ENCODE data around the gene ACOT2. TPM values are rescaled to one million over a fixed set of nuclear protein-coding genes. Genes with fewer than 3 reads are reported as not detected.
"Not testable (repeated sequence)": the region's sequence is repeated elsewhere in the genome, so short reads cannot be mapped to it uniquely, and the experiment has no call there.

The ACOT2 gene, protein sequence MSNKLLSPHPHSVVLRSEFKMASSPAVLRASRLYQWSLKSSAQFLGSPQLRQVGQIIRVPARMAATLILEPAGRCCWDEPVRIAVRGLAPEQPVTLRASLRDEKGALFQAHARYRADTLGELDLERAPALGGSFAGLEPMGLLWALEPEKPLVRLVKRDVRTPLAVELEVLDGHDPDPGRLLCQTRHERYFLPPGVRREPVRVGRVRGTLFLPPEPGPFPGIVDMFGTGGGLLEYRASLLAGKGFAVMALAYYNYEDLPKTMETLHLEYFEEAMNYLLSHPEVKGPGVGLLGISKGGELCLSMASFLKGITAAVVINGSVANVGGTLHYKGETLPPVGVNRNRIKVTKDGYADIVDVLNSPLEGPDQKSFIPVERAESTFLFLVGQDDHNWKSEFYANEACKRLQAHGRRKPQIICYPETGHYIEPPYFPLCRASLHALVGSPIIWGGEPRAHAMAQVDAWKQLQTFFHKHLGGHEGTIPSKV
- total RNA-seq (2014; rRNA removed; shearing (Covaris generic)): 18.3 and 19.2 TPM in 2 replicates

DNA sequence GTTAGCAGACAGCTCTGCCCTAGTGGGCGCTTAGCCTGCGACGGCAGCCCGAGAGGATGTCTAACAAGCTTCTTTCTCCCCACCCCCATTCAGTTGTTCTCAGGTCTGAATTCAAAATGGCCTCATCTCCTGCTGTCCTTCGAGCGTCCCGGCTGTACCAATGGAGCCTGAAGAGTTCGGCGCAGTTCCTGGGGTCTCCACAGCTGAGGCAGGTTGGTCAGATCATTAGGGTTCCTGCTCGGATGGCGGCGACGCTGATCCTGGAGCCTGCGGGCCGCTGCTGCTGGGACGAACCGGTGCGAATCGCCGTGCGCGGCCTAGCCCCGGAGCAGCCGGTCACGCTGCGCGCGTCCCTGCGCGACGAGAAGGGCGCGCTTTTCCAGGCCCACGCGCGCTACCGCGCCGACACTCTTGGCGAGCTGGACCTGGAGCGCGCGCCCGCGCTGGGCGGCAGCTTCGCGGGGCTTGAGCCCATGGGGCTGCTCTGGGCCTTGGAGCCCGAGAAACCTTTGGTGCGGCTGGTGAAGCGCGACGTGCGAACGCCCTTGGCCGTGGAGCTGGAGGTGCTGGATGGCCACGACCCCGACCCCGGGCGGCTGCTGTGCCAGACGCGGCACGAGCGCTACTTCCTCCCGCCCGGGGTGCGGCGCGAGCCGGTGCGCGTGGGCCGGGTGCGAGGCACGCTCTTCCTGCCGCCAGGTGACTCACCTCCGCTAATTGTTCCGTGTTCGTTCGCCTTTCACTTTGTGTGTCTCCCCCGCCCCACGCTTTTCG lies at the start of gene ACOT2:
TSS of gene ACOT2 (plus strand) at position 29 of the 774 bp plus-strand sequence. CDS start at position 57, 28 bp downstream.
- peak; percentile 83 for DNase-seq (ENCODE audit: low spot score)

DNA sequence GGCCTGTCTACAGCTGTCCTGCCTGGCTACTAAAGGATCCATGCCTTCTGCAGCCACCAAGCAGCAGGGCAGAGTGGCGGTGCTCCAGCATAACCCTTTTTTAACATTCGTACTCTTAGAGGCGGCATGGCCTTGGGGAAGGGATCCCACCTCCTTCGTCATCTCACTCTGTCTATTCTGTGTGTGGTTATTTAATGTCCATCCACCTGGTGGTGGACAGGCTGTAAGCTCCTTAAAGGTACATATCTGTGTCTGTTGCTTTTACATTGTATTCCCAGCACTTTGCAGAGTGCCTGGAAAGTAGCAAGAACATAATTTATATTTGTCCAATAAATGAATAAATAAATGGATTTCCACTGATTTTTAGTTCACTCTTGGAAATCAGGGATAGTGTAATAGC lies 47.8 kb upstream of the ACOT2 start:
- DNase-seq (ENCODE audit: low spot score): no peak

DNA sequence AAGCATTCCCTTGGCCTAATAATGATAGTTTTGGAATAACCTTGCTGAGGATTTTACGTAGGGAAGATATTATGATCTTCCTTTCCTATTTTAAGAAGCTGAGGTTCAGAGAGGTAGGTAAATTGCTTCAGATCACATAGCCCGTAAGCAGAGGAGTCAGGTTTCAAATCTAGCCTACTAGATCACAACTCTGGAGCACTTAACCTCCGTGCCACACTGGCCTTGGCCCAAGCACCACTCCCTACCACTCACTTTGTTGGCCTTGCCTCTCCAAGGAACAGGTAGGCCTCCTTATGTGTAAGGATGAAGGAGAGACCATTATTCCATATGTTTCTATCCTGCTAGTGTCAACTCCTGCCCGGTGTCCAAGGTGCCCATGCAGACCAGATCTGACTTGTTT lies 44.5 kb upstream of the ACOT2 start:
- DNase-seq (ENCODE audit: low spot score): no peak

DNA sequence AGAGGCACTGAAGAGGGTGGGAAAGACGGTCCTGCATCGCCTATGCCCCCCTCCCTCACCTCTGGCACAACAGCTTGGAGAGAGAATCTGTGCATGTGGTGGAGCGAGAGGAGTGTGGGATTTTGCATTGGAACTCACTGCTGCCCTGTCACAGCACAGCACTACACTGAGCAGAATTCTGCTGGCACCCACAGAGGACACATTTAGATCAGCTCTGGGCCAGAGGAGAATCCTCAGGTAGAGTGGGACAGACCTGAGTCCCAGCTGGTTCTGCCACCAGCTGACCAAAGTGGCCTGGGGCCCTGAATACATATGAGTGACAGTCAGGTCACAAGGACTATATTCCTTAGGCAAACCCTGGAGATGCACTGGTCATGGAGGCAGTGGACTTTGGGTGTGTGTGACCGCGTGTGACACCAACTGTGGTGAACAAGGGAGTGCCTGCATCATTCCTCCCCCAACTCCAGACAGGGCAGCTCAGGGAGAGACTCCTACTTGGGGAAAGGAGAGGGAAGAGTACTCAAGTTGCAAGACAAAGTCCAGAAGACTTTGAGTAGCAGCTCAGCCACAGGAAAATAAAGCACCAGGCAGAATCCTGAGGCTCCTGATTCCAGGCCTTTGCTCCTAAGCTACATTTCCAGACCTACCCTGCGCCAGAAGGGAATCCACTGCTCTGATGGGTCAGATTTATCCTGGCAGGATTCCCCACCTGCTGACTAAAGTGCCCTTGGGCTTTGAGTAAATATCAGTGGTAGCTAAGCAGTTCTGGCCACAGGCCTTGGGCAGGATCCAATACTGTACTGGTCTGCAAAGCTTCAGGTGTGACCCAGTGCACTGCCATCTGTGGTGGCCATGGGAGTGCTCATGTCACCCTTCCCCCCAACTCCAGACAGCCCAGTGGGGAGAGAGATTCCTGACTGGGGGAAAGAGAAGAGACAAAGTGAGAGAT lies 42.7 kb upstream of the ACOT2 start:
- no peak for DNase-seq (ENCODE audit: low spot score)

DNA sequence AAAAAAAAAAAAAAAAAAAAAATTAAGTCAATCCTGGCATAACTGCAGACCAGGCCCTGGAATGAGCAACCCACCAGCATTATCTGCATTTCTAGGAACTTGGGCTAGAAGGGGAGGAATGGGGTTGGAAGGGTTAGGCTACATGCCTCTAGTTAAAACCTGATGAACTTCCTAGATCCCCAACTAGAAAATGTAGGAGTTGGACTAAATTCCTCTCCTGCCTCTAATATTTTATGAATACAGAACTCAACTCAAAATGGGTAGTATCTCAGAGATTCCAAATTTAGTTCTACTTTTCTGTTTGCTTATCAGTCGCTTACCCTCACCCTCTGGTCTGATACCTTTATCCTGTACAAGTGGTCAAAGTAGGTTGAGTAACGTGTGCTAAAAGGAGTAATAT lies 39.7 kb upstream of the ACOT2 start:
- not testable (repeated sequence) for DNase-seq (ENCODE audit: low spot score)

DNA sequence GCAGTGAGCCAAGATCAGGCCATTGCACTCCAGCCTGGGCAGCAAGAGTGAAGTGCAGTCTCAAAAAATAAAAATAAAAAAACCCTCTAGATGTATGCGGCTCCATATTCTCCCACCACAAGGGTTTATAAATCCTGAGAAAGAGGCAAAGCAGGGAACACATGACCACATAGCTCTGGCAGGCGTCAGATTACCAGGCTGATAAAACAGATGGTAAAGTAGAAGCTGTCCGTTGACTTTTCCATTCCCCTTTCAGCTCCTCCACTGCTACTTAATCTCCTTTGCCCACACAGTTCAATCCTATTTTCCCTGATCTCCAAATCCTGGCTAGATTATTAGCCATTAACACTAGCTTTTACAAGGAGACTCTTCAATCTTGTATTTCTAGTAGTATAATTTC lies 37.0 kb upstream of the ACOT2 start:
- DNase-seq (ENCODE audit: low spot score): not testable (repeated sequence)

DNA sequence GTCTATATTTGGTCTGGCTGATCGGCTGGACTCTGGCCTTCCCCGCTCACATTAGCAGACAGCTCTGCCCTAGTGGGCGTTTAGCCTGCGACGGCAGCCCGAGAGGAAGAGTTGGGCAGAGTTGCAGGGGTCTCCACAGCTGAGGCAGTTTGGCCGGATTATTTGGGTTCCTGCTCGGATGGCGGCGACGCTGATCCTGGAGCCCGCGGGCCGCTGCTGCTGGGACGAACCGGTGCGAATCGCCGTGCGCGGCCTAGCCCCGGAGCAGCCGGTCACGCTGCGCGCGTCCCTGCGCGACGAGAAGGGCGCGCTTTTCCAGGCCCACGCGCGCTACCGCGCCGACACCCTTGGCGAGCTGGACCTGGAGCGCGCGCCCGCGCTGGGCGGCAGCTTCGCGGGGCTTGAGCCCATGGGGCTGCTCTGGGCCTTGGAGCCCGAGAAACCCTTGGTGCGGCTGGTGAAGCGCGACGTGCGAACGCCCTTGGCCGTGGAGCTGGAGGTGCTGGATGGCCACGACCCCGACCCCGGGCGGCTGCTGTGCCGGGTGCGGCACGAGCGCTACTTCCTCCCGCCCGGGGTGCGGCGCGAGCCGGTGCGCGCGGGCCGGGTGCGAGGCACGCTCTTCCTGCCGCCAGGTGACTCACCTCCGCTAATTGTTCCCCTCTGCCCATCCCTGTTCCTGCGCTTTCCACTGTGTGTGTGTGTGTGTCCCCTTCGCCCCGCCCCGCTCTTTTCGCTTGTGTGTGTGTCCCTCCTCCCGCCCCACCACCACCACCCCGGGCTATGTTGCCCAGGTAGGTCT lies 31.6 kb upstream of the ACOT2 start:
- peak; percentile 53 for DNase-seq (ENCODE audit: low spot score)

DNA sequence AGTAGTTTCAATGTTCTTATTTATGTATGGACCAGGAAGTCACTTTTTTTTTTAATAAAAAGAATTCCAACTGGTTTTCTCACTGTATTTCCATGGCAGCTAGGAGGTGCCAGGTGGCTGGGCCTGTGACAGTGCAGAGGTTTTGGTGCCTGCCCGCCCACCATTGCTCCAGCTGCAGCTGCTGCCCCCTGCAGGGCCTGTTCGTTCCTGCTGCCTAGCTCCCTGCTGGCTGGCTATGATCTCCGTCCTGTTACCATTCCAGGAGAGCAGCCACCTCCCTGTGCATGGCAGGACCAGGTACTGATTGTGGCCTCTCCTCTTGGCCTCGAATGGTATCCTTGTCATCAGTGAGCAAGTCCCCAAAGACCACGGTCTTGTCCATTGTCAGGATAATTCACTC lies 30.0 kb upstream of the ACOT2 start:
- peak; percentile 16 for DNase-seq (ENCODE audit: low spot score)

DNA sequence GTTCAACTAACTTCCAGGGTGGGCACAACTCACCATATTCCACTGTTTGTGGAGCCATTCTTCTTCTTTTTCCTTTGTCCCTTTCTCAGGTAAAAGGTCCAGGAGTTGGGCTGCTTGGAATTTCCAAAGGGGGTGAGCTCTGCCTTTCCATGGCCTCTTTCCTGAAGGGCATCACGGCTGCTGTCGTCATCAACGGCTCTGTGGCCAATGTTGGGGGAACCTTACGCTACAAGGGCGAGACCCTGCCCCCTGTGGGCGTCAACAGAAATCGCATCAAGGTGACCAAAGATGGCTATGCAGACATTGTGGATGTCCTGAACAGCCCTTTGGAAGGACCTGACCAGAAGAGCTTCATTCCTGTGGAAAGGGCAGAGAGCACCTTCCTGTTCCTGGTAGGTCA lies 26.1 kb upstream of the ACOT2 start:
- not testable (repeated sequence) for DNase-seq (ENCODE audit: low spot score)

DNA sequence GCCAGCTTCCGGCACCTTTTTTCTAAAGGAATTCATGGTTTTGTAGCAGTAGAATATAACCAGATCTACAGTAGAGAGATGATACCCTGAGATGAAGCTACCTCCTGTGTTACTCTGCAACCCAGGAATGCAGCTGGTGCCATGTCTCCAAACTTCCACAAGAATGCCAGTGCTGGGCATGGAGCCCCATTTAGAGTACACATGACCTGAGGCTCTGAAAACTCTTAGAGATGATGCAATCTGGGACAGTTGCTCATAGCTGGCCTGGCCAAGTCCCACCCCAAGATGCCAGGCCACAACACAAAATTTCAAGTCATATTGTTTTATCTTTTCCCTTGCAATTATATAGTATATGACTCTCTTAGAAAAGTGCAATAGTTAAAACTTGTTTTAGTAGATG lies 23.7 kb upstream of the ACOT2 start:
- DNase-seq (ENCODE audit: low spot score): not testable (repeated sequence)

DNA sequence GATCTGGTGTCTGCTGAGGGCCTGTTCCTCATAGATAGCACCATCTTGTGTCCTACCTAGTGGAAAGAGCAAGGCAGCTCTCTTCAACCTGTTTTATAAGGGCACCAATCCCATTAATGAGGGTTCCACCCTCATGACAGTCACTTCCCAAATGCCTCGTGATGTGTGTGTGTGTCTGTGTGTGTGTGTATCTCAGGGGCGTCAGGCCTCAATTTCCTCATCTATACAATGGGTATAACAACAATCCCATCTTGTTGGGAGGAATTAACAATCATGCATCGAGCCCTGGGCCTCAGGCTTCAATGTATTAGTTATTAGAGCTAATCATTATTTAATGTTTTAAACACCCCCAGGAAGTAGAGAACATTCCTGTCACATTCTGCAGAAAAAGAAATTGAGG lies 19.9 kb upstream of the ACOT2 start:
- DNase-seq (ENCODE audit: low spot score): not testable (repeated sequence)

DNA sequence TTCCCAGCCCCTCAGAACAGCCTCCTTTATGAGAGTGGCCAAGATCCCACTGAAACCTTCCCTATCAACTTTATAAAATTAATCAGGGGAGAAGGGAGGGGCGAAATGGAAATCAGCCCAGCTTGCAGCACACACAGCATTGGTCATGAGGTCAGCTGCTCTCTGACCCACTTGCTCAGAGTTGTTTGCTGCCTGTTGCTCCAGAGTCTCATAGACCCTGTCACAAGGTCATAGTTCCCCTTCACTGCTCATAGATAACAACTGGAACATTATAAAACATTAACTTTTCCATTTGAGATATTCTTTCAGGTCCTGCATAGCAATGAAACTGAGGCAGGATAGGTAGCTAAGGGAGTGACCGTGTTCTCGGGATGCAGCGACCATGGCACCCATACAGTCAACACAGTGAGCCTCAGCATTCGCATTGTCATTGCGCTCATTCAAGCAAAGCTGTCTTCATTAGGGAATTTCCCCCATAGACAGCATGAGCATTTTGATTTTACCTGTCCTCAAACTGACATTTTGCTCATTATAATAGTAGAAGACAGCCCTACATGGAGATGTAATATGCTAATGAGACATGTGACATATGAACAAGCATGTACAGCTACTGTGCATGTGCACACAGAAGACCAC lies 19.0 kb upstream of the ACOT2 start:
- DNase-seq (ENCODE audit: low spot score): not testable (repeated sequence)

DNA sequence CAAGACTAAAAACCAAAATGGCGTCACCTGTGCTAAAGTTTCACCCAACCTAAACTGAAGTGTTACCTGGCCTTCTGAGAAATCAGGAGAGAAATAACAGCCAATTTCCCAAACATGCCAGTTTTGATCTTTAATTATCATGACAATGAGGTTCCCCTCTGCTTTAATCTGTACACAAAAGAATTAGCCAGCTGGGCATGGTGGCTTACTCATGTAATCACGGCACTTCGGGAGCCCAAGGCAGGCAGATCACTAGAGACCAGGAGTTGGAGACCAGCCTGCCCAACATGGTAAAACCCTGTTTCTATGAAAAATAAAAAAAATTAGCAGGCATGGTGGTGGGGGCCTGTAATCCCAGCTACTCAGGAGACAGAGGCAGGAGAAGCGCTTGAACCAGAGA lies 15.2 kb upstream of the ACOT2 start:
- DNase-seq (ENCODE audit: low spot score): no peak

DNA sequence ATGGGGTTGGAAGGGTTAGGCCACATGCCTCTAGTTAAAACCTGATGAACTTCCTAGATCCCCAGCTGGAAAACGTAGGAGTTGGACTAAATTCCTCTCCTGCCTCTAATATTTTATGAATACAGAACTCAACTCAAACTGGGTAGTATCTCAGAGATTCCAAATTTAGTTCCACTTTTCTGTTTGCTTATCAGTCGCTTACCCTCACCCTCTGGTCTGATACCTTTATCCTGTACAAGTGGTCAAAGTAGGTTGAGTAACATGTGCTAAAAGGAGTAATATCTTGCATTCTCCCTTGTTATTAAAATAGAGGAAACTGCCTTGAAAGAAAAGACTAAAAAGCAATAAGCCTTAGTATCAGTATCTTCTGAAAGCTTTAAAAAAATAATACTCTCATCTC lies 11.8 kb upstream of the ACOT2 start:
- DNase-seq (ENCODE audit: low spot score): not testable (repeated sequence)

DNA sequence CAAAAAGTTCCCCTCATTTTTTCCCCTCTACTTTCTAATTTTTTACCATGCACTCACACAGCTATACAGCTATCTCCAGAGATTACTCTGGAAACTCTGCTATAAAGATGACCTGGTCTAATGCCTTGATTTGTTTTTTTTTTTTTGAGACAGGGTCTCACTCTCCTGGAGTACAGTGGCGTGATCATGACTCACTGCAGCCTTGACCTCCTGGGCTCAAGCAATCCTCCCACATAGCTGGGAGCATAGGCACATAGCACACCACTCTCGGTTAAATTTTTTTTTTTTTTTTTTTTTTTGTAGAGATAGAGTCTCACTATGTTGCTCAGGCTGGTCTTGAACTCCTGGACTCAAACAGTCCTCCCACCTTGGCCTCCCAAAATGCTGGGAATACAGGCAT lies 10.8 kb upstream of the ACOT2 start:
- DNase-seq (ENCODE audit: low spot score): not testable (repeated sequence)

DNA sequence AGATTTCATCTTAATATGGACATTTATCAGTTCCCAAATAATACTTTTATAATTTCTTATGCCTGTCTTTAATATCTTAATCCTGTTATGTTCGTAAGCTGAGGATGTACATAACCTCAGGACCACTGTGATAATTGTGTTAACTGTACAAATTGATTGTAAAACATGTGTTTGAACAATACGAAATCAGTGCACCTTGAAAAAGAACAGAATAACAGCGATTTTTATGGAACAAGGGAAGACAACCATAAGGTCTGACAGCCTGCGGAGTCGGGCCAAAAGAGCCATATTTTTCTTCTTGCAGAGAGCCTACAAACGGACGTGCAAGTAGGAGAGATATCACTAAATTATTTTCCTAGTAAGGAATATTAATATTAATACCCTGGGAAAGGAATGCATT lies 6.8 kb upstream of the ACOT2 start:
- DNase-seq (ENCODE audit: low spot score): not testable (repeated sequence)

DNA sequence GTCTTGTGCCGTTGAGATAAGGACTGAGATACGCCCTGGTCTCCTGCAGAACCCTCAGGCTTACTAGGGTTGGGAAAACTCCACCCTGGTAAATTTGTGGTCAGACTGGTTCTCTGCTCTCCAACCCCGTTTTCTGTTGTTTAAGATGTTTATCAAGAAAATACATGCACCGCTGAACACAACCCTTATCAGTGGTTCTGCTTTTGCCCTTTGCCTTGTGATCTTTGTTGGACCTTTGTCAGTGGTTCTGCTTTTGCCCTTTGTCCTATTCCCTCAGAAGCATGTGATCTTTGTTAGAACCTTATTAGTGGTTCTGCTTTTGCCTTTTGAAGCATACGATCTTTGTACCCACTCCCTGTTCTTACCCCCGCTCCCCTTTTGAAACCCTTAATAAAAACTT lies 6.3 kb upstream of the ACOT2 start:
- DNase-seq (ENCODE audit: low spot score): peak; percentile 10

DNA sequence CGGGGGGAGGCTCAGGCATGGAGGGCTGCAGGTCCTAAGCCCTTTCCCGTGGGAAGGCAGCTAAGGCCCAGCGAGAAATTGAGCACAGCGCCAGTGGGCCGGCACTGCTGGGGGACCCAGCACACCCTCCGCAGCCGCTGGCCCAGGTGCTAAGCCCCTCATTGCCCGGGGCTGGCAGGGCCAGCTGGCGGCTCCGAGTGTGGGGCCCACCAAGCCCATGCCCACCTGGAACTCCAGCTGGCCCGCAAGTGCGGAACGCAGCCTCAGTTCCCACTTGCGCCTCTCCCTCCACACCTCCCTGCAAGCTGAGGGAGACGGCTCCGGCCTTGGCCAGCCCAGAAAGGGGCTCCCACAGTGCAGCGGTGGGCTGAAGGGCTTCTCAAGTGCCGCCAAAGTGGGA lies 2.6 kb upstream of the ACOT2 start:
- DNase-seq (ENCODE audit: low spot score): not testable (repeated sequence)

DNA sequence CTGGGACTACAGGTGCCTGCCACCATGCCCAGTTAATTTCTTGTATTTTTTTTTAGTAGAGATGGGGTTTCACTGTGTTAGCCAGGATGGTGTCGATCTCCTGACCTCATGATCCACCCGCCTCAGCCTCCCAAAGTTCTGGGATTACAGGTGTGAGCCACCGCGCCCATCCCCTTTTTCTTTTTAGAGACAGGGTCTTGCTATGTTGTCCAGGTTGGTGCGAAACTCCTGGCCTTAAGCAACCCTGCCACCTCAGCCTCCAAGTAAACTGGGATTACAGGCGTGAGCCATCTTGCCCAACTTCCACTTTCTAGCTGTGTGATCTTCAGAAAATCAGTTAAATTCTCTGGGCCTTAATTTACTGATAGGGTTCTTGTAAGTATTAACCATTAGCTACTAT lies 2.1 kb upstream of the ACOT2 start:
- not testable (repeated sequence) for DNase-seq (ENCODE audit: low spot score)

DNA sequence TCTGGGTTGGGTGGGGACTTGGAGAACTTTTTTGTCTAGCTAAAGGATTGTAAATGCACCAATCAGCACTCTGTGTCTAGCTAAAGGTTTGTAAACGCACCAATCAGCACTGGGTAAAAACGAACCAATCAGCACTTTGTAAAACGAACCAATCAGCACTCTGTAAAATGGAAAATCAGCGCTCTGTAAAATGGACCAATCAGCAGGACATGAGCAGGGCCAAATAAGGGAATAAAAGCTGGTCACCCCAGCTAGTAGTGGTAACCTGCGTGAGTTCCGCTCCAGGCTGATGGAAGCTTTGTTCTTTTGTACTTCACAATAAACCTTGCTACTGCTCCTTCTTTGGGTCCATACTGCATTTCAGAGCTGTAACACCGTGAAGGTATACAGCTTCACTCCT lies 1.7 kb upstream of the ACOT2 start:
- no peak for DNase-seq (ENCODE audit: low spot score)

Data from HT-29 (cell line).